GM12878 (cell line): ENCODE data around the gene PTPRD.

ENCODE experiments used
- CBFB ChIP-seq: IDR thresholded peaks from 2 replicates; pipeline ENCODE4 v1.6.1; 2016; ENCODE audit warnings: antibody characterized with exemption, low read depth
- DPF2 ChIP-seq: fragments of 450-650 bp; IDR thresholded peaks from 2 replicates; pipeline ENCODE4 v1.6.1; 2017; ENCODE audit warnings: mild to moderate bottlenecking
- EZH2 ChIP-seq: IDR thresholded peaks from 2 replicates; pipeline ENCODE4 v1.6.1; 2012; ENCODE audit warnings: low read depth, mild to moderate bottlenecking, control low read depth, inconsistent platforms, low read length, borderline replicate concordance; ENCODE audit not compliant: control insufficient read depth
- POLR2A ChIP-seq: IDR thresholded peaks from 2 replicates; pipeline ENCODE4 v1.6.1; 2011; ENCODE audit warnings: low read depth, mild to moderate bottlenecking, low read length
- SUZ12 ChIP-seq: fragments of 200-600 bp; sonication (generic); IDR thresholded peaks from one replicate; pipeline ENCODE4 v1.6.1; 2018; ENCODE audit warnings: antibody characterized with exemption, mild to moderate bottlenecking; ENCODE audit not compliant: unreplicated experiment
- TF ChIP-seq, protein P1 (sequence below): fragments of 450-650 bp; IDR thresholded peaks from 2 replicates; pipeline ENCODE4 v1.6.1; 2014; ENCODE audit warnings: mild to moderate bottlenecking
- TF ChIP-seq, protein P2 (sequence below), 3 experiments: IDR thresholded peaks in 2 of 3; conservative IDR thresholded peaks in 1 of 3; 2 replicates each; pipeline ENCODE4 v1.5.1; 2011; ENCODE audit warnings: low read depth in 3 of 3, low read length in 3 of 3, mild to moderate bottlenecking in 3 of 3, control low read depth in 2 of 3, moderate library complexity in 2 of 3, inconsistent platforms in 1 of 3, mixed read lengths in 1 of 3; ENCODE audit not compliant: control insufficient read depth in 2 of 3, insufficient read depth in 1 of 3; ENCODE audit errors: extremely low read depth in 1 of 3
- TF ChIP-seq, protein P3 (sequence below): IDR thresholded peaks from 2 replicates; pipeline ENCODE4 v1.6.1; 2011; ENCODE audit warnings: low read depth, low read length, improper control_type of control experiment, borderline replicate concordance

DNA sequence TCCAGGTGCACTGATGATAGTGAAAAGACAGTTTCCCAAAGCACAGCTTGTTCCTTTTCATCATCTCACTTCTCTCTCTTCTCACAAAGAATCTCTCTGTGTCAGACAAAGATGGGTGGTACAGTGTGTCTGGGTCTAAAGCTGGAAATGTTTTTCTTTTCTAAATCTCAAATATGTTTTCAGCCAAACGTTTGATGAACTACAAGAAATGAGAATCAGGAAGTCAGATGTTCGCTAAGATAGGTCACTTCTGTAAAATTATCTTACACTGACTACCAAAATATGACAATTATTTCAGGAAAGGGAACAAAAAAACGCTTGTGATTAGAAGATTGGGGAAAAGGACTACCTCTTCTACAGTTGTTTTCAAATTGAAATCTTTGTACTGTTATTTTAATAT, 708.8 kb downstream of the PTPRD start:
- TF ChIP-seq POLR2A (no peak), EZH2 (no peak), CBFB (no peak), DPF2 (no peak), SUZ12 (no peak)
- TF ChIP-seq, protein P1, sequence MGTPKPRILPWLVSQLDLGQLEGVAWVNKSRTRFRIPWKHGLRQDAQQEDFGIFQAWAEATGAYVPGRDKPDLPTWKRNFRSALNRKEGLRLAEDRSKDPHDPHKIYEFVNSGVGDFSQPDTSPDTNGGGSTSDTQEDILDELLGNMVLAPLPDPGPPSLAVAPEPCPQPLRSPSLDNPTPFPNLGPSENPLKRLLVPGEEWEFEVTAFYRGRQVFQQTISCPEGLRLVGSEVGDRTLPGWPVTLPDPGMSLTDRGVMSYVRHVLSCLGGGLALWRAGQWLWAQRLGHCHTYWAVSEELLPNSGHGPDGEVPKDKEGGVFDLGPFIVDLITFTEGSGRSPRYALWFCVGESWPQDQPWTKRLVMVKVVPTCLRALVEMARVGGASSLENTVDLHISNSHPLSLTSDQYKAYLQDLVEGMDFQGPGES, result no peak
- TF ChIP-seq, protein P2, sequence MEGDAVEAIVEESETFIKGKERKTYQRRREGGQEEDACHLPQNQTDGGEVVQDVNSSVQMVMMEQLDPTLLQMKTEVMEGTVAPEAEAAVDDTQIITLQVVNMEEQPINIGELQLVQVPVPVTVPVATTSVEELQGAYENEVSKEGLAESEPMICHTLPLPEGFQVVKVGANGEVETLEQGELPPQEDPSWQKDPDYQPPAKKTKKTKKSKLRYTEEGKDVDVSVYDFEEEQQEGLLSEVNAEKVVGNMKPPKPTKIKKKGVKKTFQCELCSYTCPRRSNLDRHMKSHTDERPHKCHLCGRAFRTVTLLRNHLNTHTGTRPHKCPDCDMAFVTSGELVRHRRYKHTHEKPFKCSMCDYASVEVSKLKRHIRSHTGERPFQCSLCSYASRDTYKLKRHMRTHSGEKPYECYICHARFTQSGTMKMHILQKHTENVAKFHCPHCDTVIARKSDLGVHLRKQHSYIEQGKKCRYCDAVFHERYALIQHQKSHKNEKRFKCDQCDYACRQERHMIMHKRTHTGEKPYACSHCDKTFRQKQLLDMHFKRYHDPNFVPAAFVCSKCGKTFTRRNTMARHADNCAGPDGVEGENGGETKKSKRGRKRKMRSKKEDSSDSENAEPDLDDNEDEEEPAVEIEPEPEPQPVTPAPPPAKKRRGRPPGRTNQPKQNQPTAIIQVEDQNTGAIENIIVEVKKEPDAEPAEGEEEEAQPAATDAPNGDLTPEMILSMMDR (IDR thresholded peaks at IDR 0.05 in 2 of 3, conservative IDR thresholded peaks at IDR 0.05 in 1 of 3; ENCODE audit: control insufficient read depth in 2 of 3, extremely low read depth in 1 of 3, insufficient read depth in 1 of 3, low read depth in 3 of 3, low read length in 3 of 3), result no peak
- TF ChIP-seq, protein P3, sequence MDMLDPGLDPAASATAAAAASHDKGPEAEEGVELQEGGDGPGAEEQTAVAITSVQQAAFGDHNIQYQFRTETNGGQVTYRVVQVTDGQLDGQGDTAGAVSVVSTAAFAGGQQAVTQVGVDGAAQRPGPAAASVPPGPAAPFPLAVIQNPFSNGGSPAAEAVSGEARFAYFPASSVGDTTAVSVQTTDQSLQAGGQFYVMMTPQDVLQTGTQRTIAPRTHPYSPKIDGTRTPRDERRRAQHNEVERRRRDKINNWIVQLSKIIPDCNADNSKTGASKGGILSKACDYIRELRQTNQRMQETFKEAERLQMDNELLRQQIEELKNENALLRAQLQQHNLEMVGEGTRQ, result no peak
